ENCODE results near the gene CCDC112.

The CCDC112 gene

DNA sequence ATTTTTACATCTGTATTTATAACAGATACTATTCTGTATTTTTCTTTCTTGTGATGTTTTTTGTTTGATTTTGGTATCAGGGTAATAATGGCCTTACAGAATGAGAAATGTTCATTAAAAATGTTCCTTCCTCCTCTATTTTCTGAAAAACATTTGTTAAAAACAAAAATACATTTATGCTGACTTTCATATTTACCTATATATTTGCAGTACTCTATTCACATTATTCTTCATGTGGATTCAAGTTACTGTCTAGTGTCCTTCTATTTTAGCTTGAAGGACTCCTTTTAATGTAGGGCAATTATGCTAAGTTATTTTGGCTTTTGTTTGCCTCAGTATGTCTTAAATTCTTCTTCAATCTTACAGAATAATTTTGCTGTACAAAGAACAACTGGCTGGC is 5.1 kb downstream of the CCDC112 start:
- no peak for DNase-seq (ENCODE audit: low read depth, low spot score)
- Histone ChIP-seq H3K4me1 (ENCODE audit: control insufficient read depth, insufficient read depth, low read length) (no peaks in the 10 kb centered on the region), H3K9me3 (ENCODE audit: control insufficient read depth, insufficient read depth, low read length) (no peaks in the 10 kb centered on the region), H3K27ac (ENCODE audit: low read length) (no peak overlapping the region), H3K36me3 (ENCODE audit: control insufficient read depth, insufficient read depth, low read length) (no peaks in the 10 kb centered on the region), H3K27me3 (ENCODE audit: control insufficient read depth, insufficient read depth, low read length) (no peaks in the 10 kb centered on the region), H3K4me3 (ENCODE audit: low read length) (no peak overlapping the region)

- Histone ChIP-seq H3K4me3 (ENCODE audit: low read length) (no peak overlapping the region), H3K9me3 (ENCODE audit: control insufficient read depth, insufficient read depth, low read length) (no peaks in the 10 kb centered on the region), H3K4me1 (ENCODE audit: control insufficient read depth, insufficient read depth, low read length) (no peaks in the 10 kb centered on the region), H3K27ac (ENCODE audit: low read length) (no peak overlapping the region), H3K27me3 (ENCODE audit: control insufficient read depth, insufficient read depth, low read length) (no peaks in the 10 kb centered on the region), H3K36me3 (ENCODE audit: control insufficient read depth, insufficient read depth, low read length) (no peaks in the 10 kb centered on the region)
- no CpG with 5 or more reads among the region's 4 CpGs for WGBS (ENCODE audit: insufficient coverage, insufficient read length)
- no peak for DNase-seq (ENCODE audit: low read depth, low spot score)
These were observed 7.3 kb downstream of the CCDC112 start for GRCh38 chr5:115289104-115289503.

GRCh38 chr5:115284021-115284420 is 12.4 kb downstream of the CCDC112 start:
- no peaks in the 10 kb centered on the region for H3K27me3 ChIP-seq (ENCODE audit: control insufficient read depth, insufficient read depth, low read length)

DNA sequence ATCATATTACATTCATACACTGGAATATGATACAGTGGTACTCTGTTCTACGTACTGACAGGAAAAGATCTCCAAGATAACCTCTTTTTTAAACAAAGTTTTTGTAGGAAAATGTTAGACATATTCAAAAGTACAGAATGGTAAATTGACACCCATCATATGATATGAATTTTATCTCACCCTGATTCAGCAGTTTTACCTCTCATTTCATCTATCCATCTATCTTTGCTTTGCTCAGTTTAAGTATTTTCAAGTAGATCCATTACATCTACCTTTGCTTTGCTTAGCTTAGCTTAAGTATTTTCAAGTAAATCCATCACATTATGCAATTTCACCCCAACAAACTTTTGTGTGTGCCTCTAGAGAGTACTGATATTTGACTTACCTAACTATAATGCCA is 14.3 kb downstream of the CCDC112 start:
- no CpG with 5 or more reads among the region's 1 CpG for WGBS (ENCODE audit: insufficient coverage, insufficient read length)
- Histone ChIP-seq H3K27ac (ENCODE audit: low read length) (no peak overlapping the region), H3K27me3 (ENCODE audit: control insufficient read depth, insufficient read depth, low read length) (no peaks in the 10 kb centered on the region), H3K4me3 (ENCODE audit: low read length) (no peak overlapping the region), H3K4me1 (ENCODE audit: control insufficient read depth, insufficient read depth, low read length) (no peaks in the 10 kb centered on the region), H3K9me3 (ENCODE audit: control insufficient read depth, insufficient read depth, low read length) (no peaks in the 10 kb centered on the region), H3K36me3 (ENCODE audit: control insufficient read depth, insufficient read depth, low read length) (no peaks in the 10 kb centered on the region)
- no peak for DNase-seq (ENCODE audit: low read depth, low spot score)

More at GRCh38 chr5:115284021-115284420, 12.4 kb downstream of the CCDC112 start:
- no peak for DNase-seq (ENCODE audit: low read depth, low spot score)
- Histone ChIP-seq H3K27ac (ENCODE audit: low read length) (no peak overlapping the region), H3K9me3 (ENCODE audit: control insufficient read depth, insufficient read depth, low read length) (no peaks in the 10 kb centered on the region), H3K4me3 (ENCODE audit: low read length) (no peak overlapping the region), H3K36me3 (ENCODE audit: control insufficient read depth, insufficient read depth, low read length) (no peaks in the 10 kb centered on the region), H3K4me1 (ENCODE audit: control insufficient read depth, insufficient read depth, low read length) (no peaks in the 10 kb centered on the region)
- 100% methylated on average over 1 of the region's 1 CpG for WGBS (ENCODE audit: insufficient coverage, insufficient read length)

- no peak for DNase-seq (ENCODE audit: low read depth, low spot score)
- Histone ChIP-seq H3K4me1 (ENCODE audit: control insufficient read depth, insufficient read depth, low read length) (no peaks in the 10 kb centered on the region), H3K36me3 (ENCODE audit: control insufficient read depth, insufficient read depth, low read length) (peaks cover 2% of the 10 kb centered on the region; the same call in 1 of the 2 replicates), H3K27me3 (ENCODE audit: control insufficient read depth, insufficient read depth, low read length) (no peaks in the 10 kb centered on the region), H3K9me3 (ENCODE audit: control insufficient read depth, insufficient read depth, low read length) (no peaks in the 10 kb centered on the region), H3K4me3 (ENCODE audit: low read length) (no peak overlapping the region), H3K27ac (ENCODE audit: low read length) (no peak overlapping the region)
- WGBS (ENCODE audit: insufficient coverage, insufficient read length) = no CpG with 5 or more reads among the region's 3 CpGs
These were observed 21.9 kb downstream of the CCDC112 start for GRCh38 chr5:115274584-115274983.

DNA sequence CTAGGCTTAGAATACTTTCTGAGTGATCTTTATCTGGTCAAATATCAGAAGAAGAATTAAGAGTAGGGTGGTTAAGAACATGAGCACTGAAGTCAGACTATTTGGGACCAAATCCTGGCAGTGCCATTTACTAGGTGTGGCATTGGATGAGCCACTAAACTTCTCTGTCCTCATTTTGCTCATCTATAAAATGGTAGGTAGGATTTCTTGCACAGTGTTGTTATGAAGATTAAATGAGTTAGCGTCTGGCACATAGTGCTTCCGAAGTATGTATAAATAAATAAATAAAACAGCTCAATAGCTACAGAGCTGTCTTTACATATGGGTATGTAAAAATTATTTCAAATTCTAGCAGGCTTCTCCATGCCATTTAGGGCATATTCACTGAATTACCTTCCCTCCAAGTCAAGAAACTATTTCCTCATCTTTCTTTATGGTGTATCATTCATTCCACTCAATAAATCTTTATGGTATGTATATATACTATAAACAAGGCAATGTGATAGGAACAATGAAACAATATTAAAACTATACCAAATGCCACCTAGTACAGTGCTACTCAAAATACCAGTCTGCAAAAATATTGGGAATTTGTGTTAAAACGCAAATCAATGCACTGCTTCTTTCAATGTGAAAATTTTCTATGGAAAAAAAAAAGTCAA is 24.0 kb downstream of the CCDC112 start:
- Histone ChIP-seq H3K9me3 (ENCODE audit: control insufficient read depth, insufficient read depth, low read length) (no peaks in the 10 kb centered on the region), H3K4me3 (ENCODE audit: low read length) (no peak overlapping the region), H3K27ac (ENCODE audit: low read length) (no peak overlapping the region), H3K36me3 (ENCODE audit: control insufficient read depth, insufficient read depth, low read length) (peaks cover 2% of the 10 kb centered on the region; the same call in 1 of the 2 replicates), H3K27me3 (ENCODE audit: control insufficient read depth, insufficient read depth, low read length) (no peaks in the 10 kb centered on the region), H3K4me1 (ENCODE audit: control insufficient read depth, insufficient read depth, low read length) (no peaks in the 10 kb centered on the region)
- no peak for DNase-seq (ENCODE audit: low read depth, low spot score)
- WGBS (ENCODE audit: insufficient coverage, insufficient read length) = no CpG with 5 or more reads among the region's 3 CpGs

DNA sequence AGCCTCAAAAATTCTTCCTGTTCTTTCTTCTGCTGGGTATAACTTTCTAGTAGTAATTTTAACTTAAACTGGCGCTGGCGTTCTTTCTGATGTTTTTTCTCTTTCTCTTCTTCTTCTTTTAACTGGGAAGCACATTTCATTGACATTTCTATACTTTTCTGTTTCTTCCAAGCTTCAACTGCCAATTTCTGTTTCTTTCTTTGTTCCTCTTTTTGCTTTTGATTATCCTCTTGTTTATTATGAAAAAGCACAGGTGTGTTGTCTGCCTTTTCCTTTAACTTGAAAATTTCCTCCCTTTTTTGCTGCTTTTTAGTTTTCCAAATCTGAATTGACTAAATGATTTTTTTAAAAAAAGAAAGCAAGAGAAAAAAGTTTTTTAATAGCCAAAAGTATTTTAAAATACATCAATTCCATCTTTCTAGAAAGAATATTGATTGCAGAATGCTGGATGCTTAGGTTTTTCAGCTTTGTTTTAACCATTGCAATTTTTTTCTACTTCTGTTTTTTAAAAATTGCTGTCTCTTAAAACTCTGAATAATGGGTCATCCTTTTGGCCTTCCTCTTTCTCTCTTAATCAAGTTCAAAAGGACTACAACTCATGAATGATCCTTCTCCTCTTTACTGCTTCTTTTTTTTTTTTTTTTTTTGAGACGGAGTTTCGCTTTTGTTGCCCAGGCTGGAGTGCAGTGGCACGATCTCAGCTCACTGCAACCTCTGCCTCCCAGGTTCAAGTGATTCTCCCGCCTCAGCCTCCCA is 25.0 kb downstream of the CCDC112 start:
- H3K4me3 ChIP-seq (ENCODE audit: low read length) = no peak overlapping the region
- peaks cover 2% of the 10 kb centered on the region; the same call in 1 of the 2 replicates for H3K36me3 ChIP-seq (ENCODE audit: control insufficient read depth, insufficient read depth, low read length)
- no peak overlapping the region for H3K27ac ChIP-seq (ENCODE audit: low read length)
- no peaks in the 10 kb centered on the region for H3K4me1 ChIP-seq (ENCODE audit: control insufficient read depth, insufficient read depth, low read length)
- no peaks in the 10 kb centered on the region for H3K9me3 ChIP-seq (ENCODE audit: control insufficient read depth, insufficient read depth, low read length)
- DNase-seq (ENCODE audit: low read depth, low spot score) = no peak
- no CpG with 5 or more reads among the region's 6 CpGs for WGBS (ENCODE audit: insufficient coverage, insufficient read length)
- no peaks in the 10 kb centered on the region for H3K27me3 ChIP-seq (ENCODE audit: control insufficient read depth, insufficient read depth, low read length)

- Histone ChIP-seq H3K4me1 (ENCODE audit: control insufficient read depth, insufficient read depth, low read length) (no peaks in the 10 kb centered on the region), H3K36me3 (ENCODE audit: control insufficient read depth, insufficient read depth, low read length) (peaks cover 2% of the 10 kb centered on the region; the same call in 1 of the 2 replicates), H3K27me3 (ENCODE audit: control insufficient read depth, insufficient read depth, low read length) (no peaks in the 10 kb centered on the region), H3K9me3 (ENCODE audit: control insufficient read depth, insufficient read depth, low read length) (no peaks in the 10 kb centered on the region), H3K4me3 (ENCODE audit: low read length) (no peak overlapping the region), H3K27ac (ENCODE audit: low read length) (no peak overlapping the region)
- DNase-seq (ENCODE audit: low read depth, low spot score) = no peak
These were observed 28.8 kb downstream of the CCDC112 start for GRCh38 chr5:115267617-115268016.

- H3K27ac ChIP-seq (ENCODE audit: low read length) = no peak overlapping the region
- WGBS (ENCODE audit: insufficient coverage, insufficient read length) = no CpG with 5 or more reads among the region's 13 CpGs
- DNase-seq (ENCODE audit: low read depth, low spot score) = no peak
- H3K9me3 ChIP-seq (ENCODE audit: control insufficient read depth, insufficient read depth, low read length) = no peaks in the 10 kb centered on the region
- H3K27me3 ChIP-seq (ENCODE audit: control insufficient read depth, insufficient read depth, low read length) = no peaks in the 10 kb centered on the region
- H3K4me3 ChIP-seq (ENCODE audit: low read length) = no peak overlapping the region
- no peaks in the 10 kb centered on the region for H3K36me3 ChIP-seq (ENCODE audit: control insufficient read depth, insufficient read depth, low read length)
- no peaks in the 10 kb centered on the region for H3K4me1 ChIP-seq (ENCODE audit: control insufficient read depth, insufficient read depth, low read length)
These were observed 31.2 kb downstream of the CCDC112 start for GRCh38 chr5:115265220-115265619.

DNA sequence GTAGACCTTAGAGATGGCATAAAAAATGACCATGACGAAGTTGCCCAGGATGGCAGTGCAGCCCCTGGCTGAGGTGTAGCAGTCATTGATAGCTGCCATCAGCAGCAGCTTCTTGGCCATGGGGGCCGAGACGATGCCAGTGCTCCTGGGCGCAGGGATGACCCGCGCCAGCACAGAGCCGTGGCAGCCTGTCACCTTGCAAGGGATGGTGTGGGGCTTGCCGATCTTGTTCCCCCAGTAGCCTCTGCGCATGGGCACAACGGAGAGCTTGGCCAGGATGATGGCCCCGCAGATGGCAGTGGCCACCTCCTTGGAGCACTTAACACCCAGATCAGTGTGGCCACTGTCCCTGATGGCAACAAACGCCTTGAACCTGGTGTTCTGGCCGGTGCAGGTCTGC is 31.7 kb downstream of the CCDC112 start:
- no peak for DNase-seq (ENCODE audit: low read depth, low spot score)
- no CpG with 5 or more reads among the region's 13 CpGs for WGBS (ENCODE audit: insufficient coverage, insufficient read length)
- no peaks in the 10 kb centered on the region for H3K27me3 ChIP-seq (ENCODE audit: control insufficient read depth, insufficient read depth, low read length)
- H3K36me3 ChIP-seq (ENCODE audit: control insufficient read depth, insufficient read depth, low read length) = no peaks in the 10 kb centered on the region
- no peaks in the 10 kb centered on the region for H3K4me1 ChIP-seq (ENCODE audit: control insufficient read depth, insufficient read depth, low read length)
- H3K27ac ChIP-seq (ENCODE audit: low read length) = no peak overlapping the region
- no peaks in the 10 kb centered on the region for H3K9me3 ChIP-seq (ENCODE audit: control insufficient read depth, insufficient read depth, low read length)
- no peak overlapping the region for H3K4me3 ChIP-seq (ENCODE audit: low read length)

DNA sequence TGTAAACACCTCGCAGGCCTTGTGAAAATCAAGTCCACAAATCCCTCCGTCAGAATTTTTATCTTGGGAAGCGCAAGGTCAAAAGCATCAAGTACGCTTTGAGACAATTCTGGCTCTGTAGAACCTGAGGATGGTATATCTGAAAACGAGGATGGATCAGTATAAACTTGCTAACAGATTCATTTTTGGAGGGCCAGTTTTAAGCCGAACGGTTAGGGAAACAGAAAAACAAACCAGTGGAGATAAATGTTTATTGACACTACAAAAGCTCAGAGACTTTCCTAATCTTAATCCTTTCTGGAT is 33.4 kb downstream of the CCDC112 start:
- no peak for DNase-seq (ENCODE audit: low read depth, low spot score)
- WGBS (ENCODE audit: insufficient coverage, insufficient read length) = no CpG with 5 or more reads among the region's 7 CpGs
- no peaks in the 10 kb centered on the region for H3K9me3 ChIP-seq (ENCODE audit: control insufficient read depth, insufficient read depth, low read length)
- H3K36me3 ChIP-seq (ENCODE audit: control insufficient read depth, insufficient read depth, low read length) = no peaks in the 10 kb centered on the region
- no peaks in the 10 kb centered on the region for H3K27me3 ChIP-seq (ENCODE audit: control insufficient read depth, insufficient read depth, low read length)
- H3K27ac ChIP-seq (ENCODE audit: low read length) = no peak overlapping the region
- no peaks in the 10 kb centered on the region for H3K4me1 ChIP-seq (ENCODE audit: control insufficient read depth, insufficient read depth, low read length)
- H3K4me3 ChIP-seq (ENCODE audit: low read length) = peak overlapping the region; percentile 94; the same call in 1 of the 2 replicates
